Measurements from ENCODE around the gene PUM1.
"Not testable (repeated sequence)": the region's sequence is repeated elsewhere in the genome, so short reads cannot be mapped to it uniquely, and the experiment has no call there.

The PUM1 gene

GRCh38 chr1:30977105-30977504, 88.4 kb downstream of the PUM1 start:
- DNase-seq (ENCODE audit: low read depth, low spot score), result no peak
- no peak overlapping the region for H3K4me3 ChIP-seq (ENCODE audit: low read length)

GRCh38 chr1:30976143-30976542, 89.4 kb downstream of the PUM1 start:
- no peak for DNase-seq (ENCODE audit: low read depth, low spot score)
- H3K4me3 ChIP-seq (ENCODE audit: low read length), result no peak overlapping the region

GRCh38 chr1:30975217-30975616, 90.3 kb downstream of the PUM1 start:
- no peak for DNase-seq (ENCODE audit: low read depth, low spot score)
- no peak overlapping the region for H3K4me3 ChIP-seq (ENCODE audit: low read length)

GRCh38 chr1:30974536-30974935, 91.0 kb downstream of the PUM1 start:
- DNase-seq (ENCODE audit: low read depth, low spot score), result no peak
- no peak overlapping the region for H3K4me3 ChIP-seq (ENCODE audit: low read length)

GRCh38 chr1:30972349-30972748, 93.2 kb downstream of the PUM1 start:
- not testable (repeated sequence) for DNase-seq (ENCODE audit: low read depth, low spot score); H3K4me3 ChIP-seq (ENCODE audit: low read length)

- H3K4me3 ChIP-seq (ENCODE audit: low read length), result no peak overlapping the region
- no peak for DNase-seq (ENCODE audit: low read depth, low spot score)
These were observed 94.0 kb downstream of the PUM1 start for GRCh38 chr1:30971496-30971895.

GRCh38 chr1:30969903-30970302, 95.6 kb downstream of the PUM1 start:
- no peak for DNase-seq (ENCODE audit: low read depth, low spot score)
- H3K4me3 ChIP-seq (ENCODE audit: low read length), result no peak overlapping the region

GRCh38 chr1:30968220-30968971, 97.1 kb downstream of the PUM1 start:
- H3K4me3 ChIP-seq (ENCODE audit: low read length), result no peak overlapping the region
- no peak for DNase-seq (ENCODE audit: low read depth, low spot score)

GRCh38 chr1:30966690-30967369, 98.7 kb downstream of the PUM1 start:
- H3K4me3 ChIP-seq (ENCODE audit: low read length), result no peak overlapping the region
- no peak for DNase-seq (ENCODE audit: low read depth, low spot score)

- H3K4me3 ChIP-seq (ENCODE audit: low read length), result no peak overlapping the region
- no peak for DNase-seq (ENCODE audit: low read depth, low spot score)
These were observed 99.5 kb downstream of the PUM1 start for GRCh38 chr1:30965924-30966599.

- no peak overlapping the region for H3K4me3 ChIP-seq (ENCODE audit: low read length)
- DNase-seq (ENCODE audit: low read depth, low spot score), result no peak
These were observed 100.8 kb downstream of the PUM1 start for GRCh38 chr1:30964706-30965105.

- H3K4me3 ChIP-seq (ENCODE audit: low read length), result no peak overlapping the region
- DNase-seq (ENCODE audit: low read depth, low spot score), result no peak
These were observed 102.7 kb downstream of the PUM1 start for GRCh38 chr1:30962609-30963508.

GRCh38 chr1:30957560-30958222, 107.8 kb downstream of the PUM1 start:
- no peak overlapping the region for H3K4me3 ChIP-seq (ENCODE audit: low read length)
- no peak for DNase-seq (ENCODE audit: low read depth, low spot score)

GRCh38 chr1:30955448-30956015, 110.0 kb downstream of the PUM1 start:
- no peak for DNase-seq (ENCODE audit: low read depth, low spot score)
- no peak overlapping the region for H3K4me3 ChIP-seq (ENCODE audit: low read length)

- no peak overlapping the region for H3K4me3 ChIP-seq (ENCODE audit: low read length)
- no peak for DNase-seq (ENCODE audit: low read depth, low spot score)
These were observed 111.8 kb downstream of the PUM1 start for GRCh38 chr1:30953685-30954084.

- no peak overlapping the region for H3K4me3 ChIP-seq (ENCODE audit: low read length)
These were observed 113.4 kb downstream of the PUM1 start for GRCh38 chr1:30952098-30952497.

GRCh38 chr1:30950700-30951099, 114.8 kb downstream of the PUM1 start:
- no peak for DNase-seq (ENCODE audit: low read depth, low spot score)
- H3K4me3 ChIP-seq (ENCODE audit: low read length), result no peak overlapping the region

More at GRCh38 chr1:30952098-30952497, 113.4 kb downstream of the PUM1 start:
- DNase-seq (ENCODE audit: low read depth, low spot score), result peak; percentile 56

- no peak for DNase-seq (ENCODE audit: low read depth, low spot score)
- no peak overlapping the region for H3K4me3 ChIP-seq (ENCODE audit: low read length)
These were observed 115.5 kb downstream of the PUM1 start for GRCh38 chr1:30950053-30950452.
